Right lobe of liver (tissue), 6 donors: ENCODE results near the gene CYP8B1. TPM values are rescaled to one million over a fixed set of nuclear protein-coding genes. Genes with fewer than 3 reads are reported as not detected.
A peak's percentile ranks its signal among the peaks of the same experiment; 100 is the strongest.

Source experiments
- ATAC-seq, 4 donors: fragments of 200-7000 bp; cut with Tn5 transposase; one replicate each; pipeline ENCODE4 v1.9.1; 2020; ENCODE audit warnings: mild to moderate bottlenecking in 4 of 4, moderate library complexity in 4 of 4
- DNase-seq, 3 donors: peaks; one replicate each; pipeline ENCODE4 v3.0.0-alpha.2; 2020
- H3K27ac ChIP-seq, 3 donors: fragments of 200-600 bp; one replicate each; pipeline ENCODE4 v1.8.0; 2022
- H3K27me3 ChIP-seq, 2 donors: fragments of 200-600 bp; one replicate each; pipeline ENCODE4 v1.8.0; 2022
- H3K36me3 ChIP-seq, 4 donors: fragments of 200-600 bp; sonication (generic) in 1 of 4; one replicate each; pipeline versions ENCODE4 v1.5.1 to v1.8.0; 2017 to 2022; ENCODE audit warnings: control low read depth in 1 of 4
- H3K4me1 ChIP-seq, 4 donors: fragments of 200-600 bp; sonication (generic) in 1 of 4; one replicate each; pipeline versions ENCODE4 v1.5.1 to v1.8.0; 2017 to 2022; ENCODE audit warnings: control low read depth in 1 of 4
- H3K4me3 ChIP-seq, 3 donors: fragments of 200-600 bp; one replicate each; pipeline ENCODE4 v1.8.0; 2022
- H3K9me3 ChIP-seq, 4 donors: fragments of 200-600 bp; sonication (generic) in 1 of 4; one replicate each; pipeline versions ENCODE4 v1.5.1 to v1.8.0; 2017 to 2022; ENCODE audit warnings: control low read depth in 1 of 4
- POLR2A ChIP-seq: fragments of 450-650 bp; IDR thresholded peaks from one replicate; pipeline ENCODE4 v1.6.1; 2017; ENCODE audit warnings: antibody characterized with exemption, mild to moderate bottlenecking
- WGBS: methylation state at CpG from one replicate; pipeline ENCODE4 v1.1.6; 2018; ENCODE audit warnings: low coverage, low lambda C conversion rate; ENCODE audit not compliant: insufficient coverage; ENCODE audit errors: missing lambda C conversion rate; 5-methylcytosine and 5-hydroxymethylcytosine counted together
- intact Hi-C, 2 donors: fragments of 100-400 bp; cut with DNase I; formaldehyde crosslinking; loops; one replicate each; pipeline versions ENCODE4 v1.11.2 to v1.14.1; 2022
- total RNA-seq, 6 experiments: library from RNA; depleted of rRNA in 2 of 6; stranded (reverse); fragments of >200 nt in 2 of 6; fragmentation: NEBNext Ultra II Directional in 3 of 6; extraction: Animal tissue kit (Norgen Biotek cat#: 25700) in 3 of 6; gene quantifications; one replicate each; pipeline versions ENCODE4 v1.1.0 to v1.2.4, GENCODE V29; 2016 to 2023
- TF ChIP-seq, protein P1 (sequence below), 4 donors: fragments of 200-600 bp in 3 of 4; fragments of 450-650 bp in 1 of 4; IDR thresholded peaks; one replicate each; pipeline versions ENCODE4 v1.5.1 to v1.8.0; 2016 to 2022; ENCODE audit warnings: antibody characterized with exemption in 4 of 4, mild to moderate bottlenecking in 2 of 4
- donor health status: DM: no; HTN: yes; CAD: no.
- donor health status: DM: no; HTN: no; CAD: no.
- donor health status: DM: no; HTN: no; CAD: no.
- donor health status: DM: no; HTN: yes; CAD: no.
- donor health status: DM: no; HTN: yes; CAD: no.

CYP8B1 gene
- total RNA-seq, 6 experiments from 2014 or later = 237 to 478 (median 308) TPM

DNA sequence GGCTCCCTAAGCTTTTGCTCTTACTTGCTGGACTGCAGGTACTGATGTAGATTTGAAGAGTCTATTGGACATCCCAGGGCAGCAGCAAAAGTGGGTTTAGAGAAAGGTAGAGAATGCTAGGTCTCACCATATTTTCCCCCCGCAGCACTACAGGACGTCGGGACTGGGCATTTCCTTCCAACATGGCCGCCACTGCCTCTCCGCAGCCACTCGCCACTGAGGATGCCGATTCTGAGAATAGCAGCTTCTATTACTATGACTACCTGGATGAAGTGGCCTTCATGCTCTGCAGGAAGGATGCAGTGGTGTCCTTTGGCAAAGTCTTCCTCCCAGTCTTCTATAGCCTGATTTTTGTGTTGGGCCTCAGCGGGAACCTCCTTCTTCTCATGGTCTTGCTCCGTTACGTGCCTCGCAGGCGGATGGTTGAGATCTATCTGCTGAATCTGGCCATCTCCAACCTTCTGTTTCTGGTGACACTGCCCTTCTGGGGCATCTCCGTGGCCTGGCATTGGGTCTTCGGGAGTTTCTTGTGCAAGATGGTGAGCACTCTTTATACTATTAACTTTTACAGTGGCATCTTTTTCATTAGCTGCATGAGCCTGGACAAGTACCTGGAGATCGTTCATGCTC lies 11.2 kb downstream of the CYP8B1 start:
- Histone ChIP-seq H3K27me3 (no peaks in the 10 kb centered on the region), H3K27ac (no peak overlapping the region), H3K4me3 (no peak overlapping the region), H3K4me1 (peaks cover 0 to 21% (median 0%) of the 10 kb centered on the region in 4 donors), H3K36me3 (no peaks in the 10 kb centered on the region), H3K9me3 (no peaks in the 10 kb centered on the region)
- TF ChIP-seq, protein P1, sequence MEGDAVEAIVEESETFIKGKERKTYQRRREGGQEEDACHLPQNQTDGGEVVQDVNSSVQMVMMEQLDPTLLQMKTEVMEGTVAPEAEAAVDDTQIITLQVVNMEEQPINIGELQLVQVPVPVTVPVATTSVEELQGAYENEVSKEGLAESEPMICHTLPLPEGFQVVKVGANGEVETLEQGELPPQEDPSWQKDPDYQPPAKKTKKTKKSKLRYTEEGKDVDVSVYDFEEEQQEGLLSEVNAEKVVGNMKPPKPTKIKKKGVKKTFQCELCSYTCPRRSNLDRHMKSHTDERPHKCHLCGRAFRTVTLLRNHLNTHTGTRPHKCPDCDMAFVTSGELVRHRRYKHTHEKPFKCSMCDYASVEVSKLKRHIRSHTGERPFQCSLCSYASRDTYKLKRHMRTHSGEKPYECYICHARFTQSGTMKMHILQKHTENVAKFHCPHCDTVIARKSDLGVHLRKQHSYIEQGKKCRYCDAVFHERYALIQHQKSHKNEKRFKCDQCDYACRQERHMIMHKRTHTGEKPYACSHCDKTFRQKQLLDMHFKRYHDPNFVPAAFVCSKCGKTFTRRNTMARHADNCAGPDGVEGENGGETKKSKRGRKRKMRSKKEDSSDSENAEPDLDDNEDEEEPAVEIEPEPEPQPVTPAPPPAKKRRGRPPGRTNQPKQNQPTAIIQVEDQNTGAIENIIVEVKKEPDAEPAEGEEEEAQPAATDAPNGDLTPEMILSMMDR (IDR thresholded peaks at IDR 0.05) = no peak
- no peak for TF ChIP-seq POLR2A
- intact Hi-C loops = no loop called here
- ATAC-seq = no peak
- DNase-seq = no peak
- WGBS = 100% methylated on average over 7 of the region's 15 CpGs

DNA sequence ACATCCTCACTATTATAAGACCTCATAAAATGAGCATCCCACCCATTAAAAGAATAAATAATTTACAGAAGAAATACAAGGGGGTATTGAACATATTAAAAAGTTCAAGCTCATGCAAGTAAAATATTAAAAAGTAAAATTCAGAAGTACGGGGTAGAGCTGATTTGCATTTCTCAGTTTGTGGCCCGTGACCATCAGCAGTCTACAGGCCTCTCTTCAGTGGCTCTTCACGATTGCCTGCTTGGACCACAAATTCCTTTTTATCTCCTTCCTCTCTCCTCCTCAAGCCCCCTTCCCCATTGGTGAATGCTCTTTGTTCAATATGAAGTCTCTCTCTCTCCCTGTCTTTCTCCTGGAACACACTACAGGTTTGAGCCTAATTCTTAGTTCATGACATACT lies 19.1 kb downstream of the CYP8B1 start:
- intact Hi-C loops = no loop called here
- H3K9me3 ChIP-seq = no peaks in the 10 kb centered on the region
- DNase-seq (no peak), ATAC-seq (no peak)
- peak overlapping the region in 2 of 3 donors; percentile 17 to 22 for H3K4me3 ChIP-seq
- TF ChIP-seq POLR2A = no peak
- TF ChIP-seq, protein P1 (IDR thresholded peaks at IDR 0.05) = no peak
- 77% methylated on average over 3 of the region's 3 CpGs for WGBS
- no peaks in the 10 kb centered on the region for H3K27me3 ChIP-seq
- H3K4me1 ChIP-seq = peaks cover 0 to 53% (median 21%) of the 10 kb centered on the region in 4 donors
- no peaks in the 10 kb centered on the region for H3K36me3 ChIP-seq
- peak overlapping the region; percentile 63 to 85 (median 76) for H3K27ac ChIP-seq

DNA sequence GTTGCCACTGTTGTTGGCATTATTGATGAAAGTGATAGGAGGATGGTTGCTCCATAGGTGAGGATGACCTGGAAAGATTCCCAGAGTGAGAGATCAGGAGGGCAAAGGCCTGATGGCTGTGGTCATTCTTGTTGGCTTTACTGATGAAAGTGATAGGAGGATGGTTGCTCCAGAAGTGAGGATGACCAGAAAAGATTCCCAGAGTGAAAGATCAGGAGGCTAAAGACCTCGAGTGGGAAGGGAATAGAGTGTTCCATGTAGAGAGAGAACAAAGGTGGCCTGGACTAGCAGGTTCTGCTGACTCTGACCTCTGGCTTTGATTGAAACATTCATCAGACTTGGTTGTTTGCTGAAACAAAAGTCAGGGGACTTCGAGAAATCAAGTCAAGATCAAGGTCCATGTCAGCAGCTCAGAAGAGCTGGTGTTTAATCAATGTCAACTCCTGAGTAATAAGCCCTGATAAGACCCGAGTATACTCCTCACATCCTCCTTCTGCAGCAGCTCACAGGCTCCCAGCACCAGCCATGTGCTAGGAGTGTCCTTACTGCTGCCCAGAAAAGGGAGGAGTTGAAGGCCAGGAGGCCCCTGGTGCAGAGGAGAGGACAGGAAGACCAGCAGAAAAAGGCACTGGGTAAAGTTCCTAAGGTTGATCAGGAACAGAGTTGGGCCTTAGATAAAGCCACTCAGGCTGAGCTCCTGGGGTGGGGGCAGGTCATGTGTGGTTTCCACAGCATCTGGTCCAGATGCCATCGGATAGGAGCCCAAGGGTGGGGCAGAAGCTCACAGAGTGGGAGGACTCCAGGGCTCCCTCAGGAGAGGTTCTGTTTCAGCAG lies 19.9 kb downstream of the CYP8B1 start:
- H3K9me3 ChIP-seq = no peaks in the 10 kb centered on the region
- intact Hi-C loops = no loop called here
- H3K36me3 ChIP-seq = no peaks in the 10 kb centered on the region
- peak; percentile 74 to 89 (median 80) for ATAC-seq
- peak overlapping the region in 2 of 3 donors; percentile 17 to 22 for H3K4me3 ChIP-seq
- H3K27me3 ChIP-seq = no peaks in the 10 kb centered on the region
- H3K27ac ChIP-seq = peak overlapping the region; percentile 63 to 85 (median 76)
- H3K4me1 ChIP-seq = peaks cover 0 to 53% (median 21%) of the 10 kb centered on the region in 4 donors
- TF ChIP-seq, protein P1 (IDR thresholded peaks at IDR 0.05) = no peak
- peak; percentile 21 for TF ChIP-seq POLR2A
- DNase-seq = peak in 2 of 3 donors; percentile 40 to 86
- WGBS = 36% methylated on average over 3 of the region's 4 CpGs

DNA sequence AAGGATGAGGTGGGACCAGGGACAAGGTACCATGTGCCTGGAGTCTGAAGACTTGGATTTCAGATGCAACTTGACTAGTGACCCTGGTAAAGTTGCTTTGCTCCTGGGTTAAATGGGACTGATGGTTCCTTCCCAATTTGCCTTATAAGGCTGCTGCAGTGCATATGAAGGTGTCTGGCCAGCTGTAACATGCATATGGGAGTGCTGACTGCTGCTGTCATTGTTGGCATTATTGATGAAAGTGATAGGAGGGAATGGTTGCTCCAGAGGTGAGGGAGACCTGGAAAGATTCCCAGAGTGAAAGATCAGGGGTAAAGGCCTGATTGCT lies 20.5 kb downstream of the CYP8B1 start:
- TF ChIP-seq POLR2A = peak; percentile 57
- TF ChIP-seq, protein P1 (IDR thresholded peaks at IDR 0.05) = no peak
- DNase-seq = no peak
- Histone ChIP-seq H3K27ac (peak overlapping the region; percentile 76 to 82 (median 79)), H3K4me1 (peaks cover 0 to 53% (median 21%) of the 10 kb centered on the region in 4 donors), H3K9me3 (no peaks in the 10 kb centered on the region), H3K4me3 (no peak overlapping the region), H3K27me3 (no peaks in the 10 kb centered on the region), H3K36me3 (no peaks in the 10 kb centered on the region)
- intact Hi-C loops = no loop called here
- peak in 3 of 4 donors; percentile 65 to 74 (median 72) for ATAC-seq
